ENCODE measurements around the gene NUP210. TPM values are rescaled to one million over a fixed set of nuclear protein-coding genes. Genes with fewer than 3 reads are reported as not detected.

The NUP210 gene
- total RNA-seq, 1 donor from 2014 or later, result 3.0 TPM

DNA sequence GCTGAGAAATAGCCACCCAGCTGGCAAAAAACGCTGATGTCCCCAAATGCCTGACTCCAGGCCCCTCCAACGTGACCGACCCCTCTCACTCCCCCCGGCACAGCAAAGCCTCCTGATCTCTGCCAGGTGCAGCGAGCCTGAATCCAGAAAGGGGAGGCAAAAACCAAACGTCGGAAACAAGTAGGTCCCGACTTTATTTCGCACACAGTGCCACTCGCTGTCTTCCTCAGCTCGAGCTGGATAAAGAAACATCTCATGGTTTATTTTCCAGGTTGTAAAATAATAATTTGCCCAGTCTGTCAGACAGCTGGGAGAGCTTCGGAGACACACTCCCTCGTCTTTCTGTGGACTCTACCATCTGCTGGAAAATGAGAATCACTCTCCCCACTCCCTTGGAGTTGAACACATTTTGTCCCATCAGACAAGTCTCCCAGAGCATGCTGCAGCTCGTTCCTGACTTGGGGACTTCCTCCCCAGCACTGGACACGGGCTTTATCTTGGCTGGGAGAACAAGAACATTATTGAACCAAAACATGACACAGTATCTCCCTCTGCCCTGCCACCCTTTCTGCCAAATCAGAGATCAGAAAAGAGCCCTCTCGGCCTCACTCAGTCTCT is 142.8 kb downstream of the NUP210 start:
- H3K36me3 Mint-ChIP-seq (ENCODE audit: low read depth, unreplicated experiment), result no peaks in the 10 kb centered on the region
- TF ChIP-seq, protein P1, sequence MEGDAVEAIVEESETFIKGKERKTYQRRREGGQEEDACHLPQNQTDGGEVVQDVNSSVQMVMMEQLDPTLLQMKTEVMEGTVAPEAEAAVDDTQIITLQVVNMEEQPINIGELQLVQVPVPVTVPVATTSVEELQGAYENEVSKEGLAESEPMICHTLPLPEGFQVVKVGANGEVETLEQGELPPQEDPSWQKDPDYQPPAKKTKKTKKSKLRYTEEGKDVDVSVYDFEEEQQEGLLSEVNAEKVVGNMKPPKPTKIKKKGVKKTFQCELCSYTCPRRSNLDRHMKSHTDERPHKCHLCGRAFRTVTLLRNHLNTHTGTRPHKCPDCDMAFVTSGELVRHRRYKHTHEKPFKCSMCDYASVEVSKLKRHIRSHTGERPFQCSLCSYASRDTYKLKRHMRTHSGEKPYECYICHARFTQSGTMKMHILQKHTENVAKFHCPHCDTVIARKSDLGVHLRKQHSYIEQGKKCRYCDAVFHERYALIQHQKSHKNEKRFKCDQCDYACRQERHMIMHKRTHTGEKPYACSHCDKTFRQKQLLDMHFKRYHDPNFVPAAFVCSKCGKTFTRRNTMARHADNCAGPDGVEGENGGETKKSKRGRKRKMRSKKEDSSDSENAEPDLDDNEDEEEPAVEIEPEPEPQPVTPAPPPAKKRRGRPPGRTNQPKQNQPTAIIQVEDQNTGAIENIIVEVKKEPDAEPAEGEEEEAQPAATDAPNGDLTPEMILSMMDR (IDR thresholded peaks at IDR 0.05; ENCODE audit: unreplicated experiment), result no peak
- no peak for DNase-seq (ENCODE audit: low spot score)
- H3K4me1 Mint-ChIP-seq (ENCODE audit: unreplicated experiment), result peaks cover 40% of the 10 kb centered on the region
- peak overlapping the region; percentile 11 for H3K27ac Mint-ChIP-seq (ENCODE audit: unreplicated experiment)
- no peak overlapping the region for H3K4me3 Mint-ChIP-seq (ENCODE audit: unreplicated experiment)
- H3K9me3 Mint-ChIP-seq (ENCODE audit: unreplicated experiment), result no peaks in the 10 kb centered on the region
- peaks cover 2% of the 10 kb centered on the region for H3K27me3 Mint-ChIP-seq (ENCODE audit: unreplicated experiment)

DNA sequence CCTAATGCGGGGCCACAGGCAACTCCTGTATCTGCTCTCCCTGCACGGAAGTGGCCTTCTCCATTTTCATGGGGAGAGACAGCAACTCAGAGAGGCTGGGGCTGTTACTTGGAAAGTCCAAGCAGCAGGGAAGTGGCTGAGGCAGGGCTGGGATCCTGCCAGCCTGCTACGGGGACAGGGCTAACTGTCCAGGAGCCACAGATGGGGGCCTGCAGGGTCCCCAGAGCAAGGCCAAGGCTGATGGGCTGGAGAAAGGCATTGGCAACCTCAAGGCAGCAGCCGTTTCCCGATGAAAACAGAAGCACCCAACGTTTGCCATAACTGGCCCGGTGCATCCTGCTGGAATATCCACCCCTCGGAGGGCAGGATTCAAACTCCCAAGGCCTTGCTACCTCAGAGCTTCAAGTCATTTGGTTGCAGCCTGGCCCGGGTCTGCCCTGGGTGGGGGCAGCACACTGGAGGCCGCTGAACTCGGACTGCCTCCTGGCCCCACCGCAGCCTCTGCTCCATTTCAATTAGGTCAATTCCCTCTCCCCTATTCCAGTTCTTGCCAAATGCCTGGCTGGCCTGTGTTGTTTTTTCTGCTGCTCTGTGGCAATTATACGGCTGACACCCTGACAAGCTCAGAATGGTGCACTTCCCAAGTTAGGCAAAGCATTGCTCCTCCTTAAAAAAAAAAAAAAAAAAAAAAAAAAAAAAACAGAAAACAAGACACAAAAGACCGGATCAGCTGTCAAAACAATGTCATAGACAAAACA is 143.5 kb downstream of the NUP210 start:
- H3K27ac Mint-ChIP-seq (ENCODE audit: unreplicated experiment), result no peak overlapping the region
- TF ChIP-seq, protein P1 (IDR thresholded peaks at IDR 0.05; ENCODE audit: unreplicated experiment), result no peak
- peaks cover 39% of the 10 kb centered on the region for H3K4me1 Mint-ChIP-seq (ENCODE audit: unreplicated experiment)
- H3K27me3 Mint-ChIP-seq (ENCODE audit: unreplicated experiment), result peaks cover 2% of the 10 kb centered on the region
- no peaks in the 10 kb centered on the region for H3K9me3 Mint-ChIP-seq (ENCODE audit: unreplicated experiment)
- no peak for DNase-seq (ENCODE audit: low spot score)
- no peak overlapping the region for H3K4me3 Mint-ChIP-seq (ENCODE audit: unreplicated experiment)
- no peaks in the 10 kb centered on the region for H3K36me3 Mint-ChIP-seq (ENCODE audit: low read depth, unreplicated experiment)

DNA sequence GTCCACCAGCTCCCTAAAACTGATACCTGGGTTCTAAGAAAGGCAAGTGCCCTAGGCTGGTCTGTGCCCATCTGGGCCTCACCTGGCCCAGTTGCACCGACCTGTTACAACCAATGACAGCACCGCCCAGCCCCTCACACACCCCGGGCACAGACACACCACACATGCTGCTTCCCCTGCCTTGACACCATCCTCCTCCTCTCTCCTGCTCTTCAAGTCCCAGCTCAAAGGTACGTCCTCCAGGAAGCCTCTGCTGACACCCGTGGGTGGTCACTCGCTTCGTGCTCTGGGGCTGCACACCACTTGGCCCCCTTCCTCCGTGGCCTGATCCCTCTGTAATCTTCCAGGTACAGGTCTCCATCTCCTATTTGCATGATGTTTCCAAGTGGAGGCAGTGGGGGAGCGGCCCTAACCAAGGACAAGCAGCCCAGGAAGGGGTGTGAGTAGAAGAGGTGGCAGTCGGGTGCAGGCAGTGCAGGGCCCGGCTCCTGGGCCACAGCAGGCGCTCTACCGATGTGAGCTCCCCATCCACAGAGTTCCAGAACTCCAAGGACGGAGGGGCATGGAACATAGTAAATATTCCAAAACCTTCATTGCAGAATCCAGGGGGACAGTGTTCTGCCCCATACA is 144.6 kb downstream of the NUP210 start:
- Mint-ChIP-seq H3K36me3 (ENCODE audit: low read depth, unreplicated experiment) (peaks cover 6% of the 10 kb centered on the region), H3K4me1 (ENCODE audit: unreplicated experiment) (peaks cover 31% of the 10 kb centered on the region), H3K27me3 (ENCODE audit: unreplicated experiment) (peaks cover 2% of the 10 kb centered on the region), H3K27ac (ENCODE audit: unreplicated experiment) (no peak overlapping the region), H3K9me3 (ENCODE audit: unreplicated experiment) (no peaks in the 10 kb centered on the region), H3K4me3 (ENCODE audit: unreplicated experiment) (no peak overlapping the region)
- no peak for DNase-seq (ENCODE audit: low spot score)
- TF ChIP-seq, protein P1 (IDR thresholded peaks at IDR 0.05; ENCODE audit: unreplicated experiment), result no peak

DNA sequence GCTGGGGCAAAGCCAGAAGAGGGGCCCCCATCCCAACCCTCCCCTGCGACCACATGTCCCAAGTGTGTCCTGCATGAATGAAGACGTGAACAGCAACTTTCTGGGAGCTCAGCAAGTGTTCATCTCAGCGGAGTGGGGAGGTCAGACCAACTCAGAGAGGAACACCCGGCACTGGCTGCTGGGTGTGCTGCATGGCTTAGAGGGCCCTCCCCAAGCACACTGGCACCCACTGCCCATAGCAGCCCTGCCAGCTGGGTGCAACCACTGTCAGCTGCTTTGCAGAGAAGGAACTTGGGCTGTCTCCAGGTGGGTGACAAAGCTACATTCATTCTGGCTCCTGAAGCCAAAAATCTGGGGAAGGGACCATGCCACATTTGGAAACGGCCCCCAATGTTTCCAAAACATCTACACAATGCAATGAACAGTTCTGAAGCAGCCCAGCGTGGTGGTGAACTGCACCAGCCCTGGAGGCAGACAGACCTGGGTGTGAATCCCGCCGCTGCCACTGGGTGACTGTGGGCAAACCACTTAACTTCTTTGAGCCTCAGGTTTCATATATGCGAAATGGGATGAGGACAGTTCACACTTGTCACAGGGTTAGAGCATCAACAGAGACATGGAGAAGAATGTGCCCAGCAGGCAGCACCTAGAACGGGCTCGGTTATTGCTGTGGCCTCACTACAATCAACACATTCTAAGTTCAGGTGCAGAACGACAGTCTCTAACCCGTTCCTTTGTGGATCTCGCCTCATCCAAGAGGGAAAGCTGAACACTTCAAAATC is 145.4 kb downstream of the NUP210 start:
- no peaks in the 10 kb centered on the region for H3K9me3 Mint-ChIP-seq (ENCODE audit: unreplicated experiment)
- H3K27me3 Mint-ChIP-seq (ENCODE audit: unreplicated experiment), result peaks cover 2% of the 10 kb centered on the region
- no peak for DNase-seq (ENCODE audit: low spot score)
- TF ChIP-seq, protein P1 (IDR thresholded peaks at IDR 0.05; ENCODE audit: unreplicated experiment), result no peak
- H3K36me3 Mint-ChIP-seq (ENCODE audit: low read depth, unreplicated experiment), result peaks cover 8% of the 10 kb centered on the region
- H3K4me1 Mint-ChIP-seq (ENCODE audit: unreplicated experiment), result peaks cover 24% of the 10 kb centered on the region
- no peak overlapping the region for H3K4me3 Mint-ChIP-seq (ENCODE audit: unreplicated experiment)
- no peak overlapping the region for H3K27ac Mint-ChIP-seq (ENCODE audit: unreplicated experiment)
